HCT116 (cell line): ENCODE measurements around the gene HYLS1. TPM values are rescaled to one million over a fixed set of nuclear protein-coding genes. Genes with fewer than 3 reads are reported as not detected.

Experiments
- ATAC-seq: fragments of 200-7000 bp; cut with Tn5 transposase; 2 replicates; pipeline ENCODE4 v1.9.1; 2020; ENCODE audit warnings: mild to moderate bottlenecking, moderate library complexity
- BruUV-seq: library from RNA; stranded (reverse); fragments of 400-500 nt; replicated peaks from 2 replicates; lab custom pipeline; 2021; lab: Mats Ljungman, UMichigan
- CTCF ChIA-PET: fragments of 300-600 bp; sonication (Branson Sonifier 250); formaldehyde crosslinking; loops from one replicate; lab custom pipeline; 2021; ENCODE audit warnings: antibody characterized with exemption; lab: Charles Lee
- POLR2A ChIA-PET: fragments of 300-600, 350-600 bp; sonication (Branson Sonifier 250); formaldehyde crosslinking; loops from one replicate; lab custom pipeline; 2021; ENCODE audit warnings: antibody characterized with exemption; lab: Charles Lee
- RAD21 ChIA-PET, 2 experiments: fragments of 300-600 bp; sonication (Branson Sonifier 250); formaldehyde crosslinking; loops; one replicate each; lab custom pipeline; 2023; ENCODE audit warnings: low total read pairs in 2 of 2; ENCODE audit not compliant: uncharacterized antibody in 2 of 2, unreplicated experiment in 2 of 2, low non-redundant PET in 1 of 2; lab: Charles Lee
- DNase-seq: peaks from one replicate; pipeline ENCODE4 v3.0.0-alpha.2; 2010; ENCODE audit warnings: low read depth, low spot score
- H2AFZ ChIP-seq: fragments of 200-600 bp; shearing (Covaris generic), sonication (generic); 2 replicates; pipeline ENCODE4 v1.6.1; 2017; ENCODE audit warnings: low read depth, mixed run types, mixed read lengths, antibody characterized with exemption, low read length; ENCODE audit not compliant: poor library complexity, severe bottlenecking
- H3K27ac ChIP-seq: 2 replicates; pipeline ENCODE4 v1.5.1; 2012; ENCODE audit warnings: low read depth, low read length
- H3K27me3 ChIP-seq: fragments of 200-600 bp; sonication (generic); 2 replicates; pipeline ENCODE4 v1.6.1; 2016; ENCODE audit warnings: mixed run types, low read length, mixed read lengths; ENCODE audit not compliant: insufficient read depth
- H3K36me3 ChIP-seq, 2 experiments: fragments of 200-500 bp in 1 of 2; fragments of 200-600 bp in 1 of 2; sonication (Bioruptor generic) in 1 of 2; sonication (generic) in 1 of 2; 2 replicates each; pipeline versions ENCODE4 v1.5.1 to v1.6.1; 2014 to 2016; ENCODE audit warnings: low read length in 2 of 2, inconsistent platforms in 1 of 2, mixed read lengths in 1 of 2, mixed run types in 1 of 2; ENCODE audit not compliant: insufficient read depth in 2 of 2, control insufficient read depth in 1 of 2
- H3K4me1 ChIP-seq, 2 experiments: fragments of 200-600 bp in 1 of 2; sonication (generic) in 1 of 2; 2 replicates each; pipeline versions ENCODE4 v1.5.1 to v1.6.1; 2012 to 2017; ENCODE audit warnings: low read length in 2 of 2, inconsistent platforms in 1 of 2, mild to moderate bottlenecking in 1 of 2, mixed read lengths in 1 of 2, mixed run types in 1 of 2, moderate library complexity in 1 of 2; ENCODE audit not compliant: insufficient read depth in 2 of 2, control insufficient read depth in 1 of 2
- H3K4me2 ChIP-seq: fragments of 200-600 bp; sonication (generic); 2 replicates; pipeline ENCODE4 v1.6.1; 2017; ENCODE audit warnings: mixed run types, low read length, mixed read lengths
- H3K4me3 ChIP-seq, 2 experiments: fragments of 200-600 bp in 1 of 2; sonication (generic) in 1 of 2; replicated peaks in 1 of 2; 2 replicates each; pipeline ENCODE4 v1.5.1; 2011 to 2016; ENCODE audit warnings: low read length in 2 of 2, control low read depth in 1 of 2, low read depth in 1 of 2, mild to moderate bottlenecking in 1 of 2, mixed read lengths in 1 of 2, mixed run types in 1 of 2
- H3K79me2 ChIP-seq: fragments of 200-600 bp; sonication (generic); 2 replicates; pipeline ENCODE4 v1.6.1; 2017; ENCODE audit warnings: mild to moderate bottlenecking, mixed run types, low read length, moderate library complexity, mixed read lengths; ENCODE audit not compliant: insufficient read depth
- H3K9ac ChIP-seq: fragments of 200-600 bp; sonication (generic); 2 replicates; pipeline ENCODE4 v1.6.1; 2016; ENCODE audit warnings: low read length, mixed read lengths
- H3K9me2 ChIP-seq: fragments of 200-600 bp; sonication (generic), shearing (Covaris generic); 2 replicates; pipeline ENCODE4 v1.6.1; 2017; ENCODE audit warnings: mixed run types, mild to moderate bottlenecking, moderate library complexity; ENCODE audit not compliant: insufficient read depth
- H3K9me3 ChIP-seq, 2 experiments: fragments of 200-500 bp in 1 of 2; fragments of 200-600 bp in 1 of 2; sonication (Bioruptor generic) in 1 of 2; sonication (generic) in 1 of 2; 2 replicates each; pipeline ENCODE4 v1.6.1; 2014 to 2017; ENCODE audit warnings: low read length in 2 of 2, mixed read lengths in 2 of 2, inconsistent platforms in 1 of 2, low read depth in 1 of 2, mild to moderate bottlenecking in 1 of 2, mixed run types in 1 of 2, moderate library complexity in 1 of 2; ENCODE audit not compliant: control insufficient read depth in 1 of 2, insufficient read depth in 1 of 2
- H4K20me1 ChIP-seq: fragments of 200-600 bp; sonication (generic), shearing (Covaris generic); 2 replicates; pipeline ENCODE4 v1.6.1; 2017; ENCODE audit warnings: mixed run types, mild to moderate bottlenecking, moderate library complexity; ENCODE audit not compliant: insufficient read depth
- ATF3 ChIP-seq: IDR thresholded peaks from 2 replicates; pipeline ENCODE4 v1.6.1; 2012
- CEBPB ChIP-seq: IDR thresholded peaks from 2 replicates; pipeline ENCODE4 v1.6.1; 2012; ENCODE audit warnings: low read depth
- CTCF ChIP-seq, 3 experiments: fragments of 200-600 bp in 1 of 3; sonication (generic) in 1 of 3; IDR thresholded peaks in 2 of 3; conservative IDR thresholded peaks in 1 of 3; 2 replicates each; pipeline ENCODE4 v1.5.1; 2012 to 2017; ENCODE audit warnings: low read depth in 2 of 3, low read length in 2 of 3, antibody characterized with exemption in 1 of 3, borderline replicate concordance in 1 of 3, control low read depth in 1 of 3, mild to moderate bottlenecking in 1 of 3, mixed read lengths in 1 of 3, mixed run types in 1 of 3, moderate library complexity in 1 of 3; ENCODE audit not compliant: insufficient read depth in 1 of 3
- ELF1 ChIP-seq: IDR thresholded peaks from 2 replicates; pipeline ENCODE4 v1.6.1; 2012; ENCODE audit warnings: low read depth, borderline replicate concordance
- EZH2 ChIP-seq: fragments of 200-600 bp; sonication (generic); IDR thresholded peaks from 2 replicates; pipeline ENCODE4 v1.6.1; 2017; ENCODE audit warnings: antibody characterized with exemption, mixed run types
- FOSL1 ChIP-seq: IDR thresholded peaks from 2 replicates; pipeline ENCODE4 v1.6.1; 2012; ENCODE audit warnings: low read depth
- JUND ChIP-seq: IDR thresholded peaks from 2 replicates; pipeline ENCODE4 v1.6.1; 2012
- POLR2AphosphoS5 ChIP-seq: IDR thresholded peaks from 2 replicates; pipeline ENCODE4 v1.6.1; 2011; ENCODE audit warnings: mild to moderate bottlenecking, low read depth, low read length, moderate library complexity
- SP1 ChIP-seq: IDR thresholded peaks from 2 replicates; pipeline ENCODE4 v1.6.1; 2012; ENCODE audit warnings: low read depth
- TCF7L2 ChIP-seq: IDR thresholded peaks from 2 replicates; pipeline ENCODE4 v1.7.0; 2011; ENCODE audit warnings: borderline replicate concordance, inconsistent platforms; ENCODE audit not compliant: insufficient read depth, insufficient read length; ENCODE audit errors: extremely low read depth
- YY1 ChIP-seq: IDR thresholded peaks from 2 replicates; pipeline ENCODE4 v1.6.1; 2011; ENCODE audit warnings: low read length, low read depth, moderate library complexity, mild to moderate bottlenecking; ENCODE audit not compliant: insufficient replicate concordance; ENCODE audit errors: extremely low read depth
- ZNF274 ChIP-seq: fragments of 200-500 bp; sonication (Bioruptor generic); IDR thresholded peaks from 2 replicates; pipeline ENCODE4 v1.6.1; 2014; ENCODE audit warnings: mild to moderate bottlenecking, low read depth, low read length, inconsistent platforms
- intact Hi-C: fragments of 100-400 bp; cut with micrococcal nuclease; formaldehyde crosslinking; loops from 2 replicates; pipeline ENCODE4 v1.10.0; 2022
- total RNA-seq: library from RNA; stranded (reverse); gene quantifications from one replicate; pipeline ENCODE4 v1.2.1, GENCODE V29; 2021; ENCODE audit not compliant: unreplicated experiment
- TF ChIP-seq, protein P1 (sequence below): IDR thresholded peaks from 2 replicates; pipeline ENCODE4 v1.6.1; 2012; ENCODE audit warnings: low read depth

The HYLS1 gene
- total RNA-seq, 1 experiment from 2014 or later = 18.9 TPM

GRCh38 chr11:125886997-125887372 is 483 bp upstream of the HYLS1 start:
- intact Hi-C loops = no loop called here
- H3K27ac ChIP-seq = peak overlapping the region; percentile 91
- H3K9me2 ChIP-seq = no peaks in the 10 kb centered on the region
- peaks cover 4 to 25% of the 10 kb centered on the region in 2 experiments; a peak in 3 of 4 replicates for H3K4me1 ChIP-seq
- peak overlapping the region; percentile 91 for H3K4me2 ChIP-seq
- ATAC-seq (peak; percentile 2; the same call in 1 of the 2 replicates), DNase-seq (no peak)
- POLR2A ChIA-PET = interaction anchor here (1.0 to 1.7 kb wide), 4 partner anchors 10 to 260 kb away, joined by 4 to 13 read pairs (median 7); partner anchors contain the start of gene PUS3
- H4K20me1 ChIP-seq = no peaks in the 10 kb centered on the region
- H3K79me2 ChIP-seq = peaks cover 41% of the 10 kb centered on the region
- RAD21 ChIA-PET = no interaction called here
- H3K9ac ChIP-seq = peak overlapping the region; percentile 93
- 0 out of 4 replicates have a peak, but pooled peaks cover 3 to 6% of the 10 kb centered on the region in 2 experiments for H3K36me3 ChIP-seq
- H3K4me3 ChIP-seq = peak overlapping the region; percentile 64 to 81
- H3K9me3 ChIP-seq = no peaks in the 10 kb centered on the region
- TF ChIP-seq ELF1 (no peak), TCF7L2 (no peak)
- H2AFZ ChIP-seq = peak overlapping the region; percentile 11
- CTCF ChIA-PET = interaction anchor here (0.8 to 1.7 kb wide), 3 partner anchors 10 to 307 kb away, joined by 4 to 6 read pairs (median 5); partner anchors contain the start of gene PUS3
- H3K27me3 ChIP-seq = no peaks in the 10 kb centered on the region
- TSS peak; percentile 65 for BruUV-seq

DNA sequence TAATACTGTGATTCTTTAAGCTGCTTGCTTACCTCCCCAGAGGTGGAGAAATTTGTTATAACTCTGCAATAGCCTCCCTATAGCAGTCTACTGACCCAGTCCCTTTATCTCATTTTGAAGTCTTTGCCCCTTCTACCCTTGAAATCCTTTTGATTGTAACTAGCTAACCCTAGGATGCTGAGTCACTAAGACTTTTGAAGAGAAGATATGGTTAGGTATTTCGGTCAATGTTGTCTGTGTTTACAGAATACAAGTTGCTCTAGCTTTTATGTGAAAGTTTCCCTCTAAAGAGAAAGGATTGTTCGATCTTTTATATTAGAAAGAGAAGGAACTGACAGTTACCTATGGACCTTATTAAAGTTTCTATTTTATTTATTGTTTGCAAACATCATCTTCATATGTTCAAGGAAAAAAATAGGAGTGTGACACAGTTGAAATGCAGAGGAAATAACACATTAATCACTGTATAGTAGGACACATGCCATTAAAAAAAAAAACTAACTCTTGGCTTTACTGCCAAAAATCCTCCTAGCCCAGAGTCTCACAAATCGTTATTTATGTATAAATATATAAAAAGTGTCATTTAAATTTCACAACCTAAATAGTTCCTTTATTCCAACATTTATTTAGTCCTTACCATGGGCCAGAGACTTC is 3.1 kb downstream of the HYLS1 start:
- H3K27ac ChIP-seq = no peak overlapping the region
- H3K4me1 ChIP-seq = peaks cover 4 to 25% of the 10 kb centered on the region in 2 experiments; a peak in 3 of 4 replicates
- no peak overlapping the region for H3K4me3 ChIP-seq
- H3K4me2 ChIP-seq = no peak overlapping the region
- CTCF ChIA-PET = no interaction called here
- TSS peak; percentile 16 for BruUV-seq
- no peaks in the 10 kb centered on the region for H3K9me2 ChIP-seq
- no peak overlapping the region for H2AFZ ChIP-seq
- no peaks in the 10 kb centered on the region for H3K27me3 ChIP-seq
- peaks cover 2% of the 10 kb centered on the region; the same call in 1 of the 2 replicates for H4K20me1 ChIP-seq
- H3K36me3 ChIP-seq = peaks cover 23 to 35% of the 10 kb centered on the region in 2 experiments; a peak in 3 of 4 replicates
- DNase-seq (no peak), ATAC-seq (no peak)
- RAD21 ChIA-PET = no interaction called here
- H3K79me2 ChIP-seq = peaks cover 77% of the 10 kb centered on the region
- POLR2A ChIA-PET = no interaction called here
- no peak overlapping the region for H3K9ac ChIP-seq
- H3K9me3 ChIP-seq = no peaks in the 10 kb centered on the region
- intact Hi-C loops = no loop called here
- TF ChIP-seq POLR2AphosphoS5 (no peak), YY1 (no peak), FOSL1 (no peak), JUND (no peak), CTCF (IDR thresholded peaks at IDR 0.05 in 2 of 3, conservative IDR thresholded peaks at IDR 0.05 in 1 of 3; ENCODE audit: borderline replicate concordance in 1 of 3, insufficient read depth in 1 of 3, low read depth in 2 of 3, low read length in 2 of 3) (no peak), ATF3 (no peak), ZNF274 (no peak), SP1 (no peak), EZH2 (no peak), TCF7L2 (no peak), CEBPB (no peak)
- TF ChIP-seq, protein P1, sequence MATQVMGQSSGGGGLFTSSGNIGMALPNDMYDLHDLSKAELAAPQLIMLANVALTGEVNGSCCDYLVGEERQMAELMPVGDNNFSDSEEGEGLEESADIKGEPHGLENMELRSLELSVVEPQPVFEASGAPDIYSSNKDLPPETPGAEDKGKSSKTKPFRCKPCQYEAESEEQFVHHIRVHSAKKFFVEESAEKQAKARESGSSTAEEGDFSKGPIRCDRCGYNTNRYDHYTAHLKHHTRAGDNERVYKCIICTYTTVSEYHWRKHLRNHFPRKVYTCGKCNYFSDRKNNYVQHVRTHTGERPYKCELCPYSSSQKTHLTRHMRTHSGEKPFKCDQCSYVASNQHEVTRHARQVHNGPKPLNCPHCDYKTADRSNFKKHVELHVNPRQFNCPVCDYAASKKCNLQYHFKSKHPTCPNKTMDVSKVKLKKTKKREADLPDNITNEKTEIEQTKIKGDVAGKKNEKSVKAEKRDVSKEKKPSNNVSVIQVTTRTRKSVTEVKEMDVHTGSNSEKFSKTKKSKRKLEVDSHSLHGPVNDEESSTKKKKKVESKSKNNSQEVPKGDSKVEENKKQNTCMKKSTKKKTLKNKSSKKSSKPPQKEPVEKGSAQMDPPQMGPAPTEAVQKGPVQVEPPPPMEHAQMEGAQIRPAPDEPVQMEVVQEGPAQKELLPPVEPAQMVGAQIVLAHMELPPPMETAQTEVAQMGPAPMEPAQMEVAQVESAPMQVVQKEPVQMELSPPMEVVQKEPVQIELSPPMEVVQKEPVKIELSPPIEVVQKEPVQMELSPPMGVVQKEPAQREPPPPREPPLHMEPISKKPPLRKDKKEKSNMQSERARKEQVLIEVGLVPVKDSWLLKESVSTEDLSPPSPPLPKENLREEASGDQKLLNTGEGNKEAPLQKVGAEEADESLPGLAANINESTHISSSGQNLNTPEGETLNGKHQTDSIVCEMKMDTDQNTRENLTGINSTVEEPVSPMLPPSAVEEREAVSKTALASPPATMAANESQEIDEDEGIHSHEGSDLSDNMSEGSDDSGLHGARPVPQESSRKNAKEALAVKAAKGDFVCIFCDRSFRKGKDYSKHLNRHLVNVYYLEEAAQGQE = no peak
